Prostate gland (tissue), 2 donors: Measurements from ENCODE around the gene KASH5.

ENCODE experiments used
- POLR2A ChIP-seq: fragments of 450-650 bp; IDR thresholded peaks from one replicate; pipeline ENCODE4 v1.6.1; 2016; ENCODE audit warnings: antibody characterized with exemption, mild to moderate bottlenecking
- TF ChIP-seq, protein P1 (sequence below), 4 experiments: fragments of 200-600 bp in 2 of 4; fragments of 450-650 bp in 2 of 4; sonication (generic) in 2 of 4; IDR thresholded peaks; 1 replicate in 3 of 4; 2 replicates in 1 of 4; pipeline ENCODE4 v1.5.1; 2016 to 2019; ENCODE audit warnings: antibody characterized with exemption in 4 of 4, mild to moderate bottlenecking in 2 of 4, moderate library complexity in 2 of 4

- TF ChIP-seq, protein P1, sequence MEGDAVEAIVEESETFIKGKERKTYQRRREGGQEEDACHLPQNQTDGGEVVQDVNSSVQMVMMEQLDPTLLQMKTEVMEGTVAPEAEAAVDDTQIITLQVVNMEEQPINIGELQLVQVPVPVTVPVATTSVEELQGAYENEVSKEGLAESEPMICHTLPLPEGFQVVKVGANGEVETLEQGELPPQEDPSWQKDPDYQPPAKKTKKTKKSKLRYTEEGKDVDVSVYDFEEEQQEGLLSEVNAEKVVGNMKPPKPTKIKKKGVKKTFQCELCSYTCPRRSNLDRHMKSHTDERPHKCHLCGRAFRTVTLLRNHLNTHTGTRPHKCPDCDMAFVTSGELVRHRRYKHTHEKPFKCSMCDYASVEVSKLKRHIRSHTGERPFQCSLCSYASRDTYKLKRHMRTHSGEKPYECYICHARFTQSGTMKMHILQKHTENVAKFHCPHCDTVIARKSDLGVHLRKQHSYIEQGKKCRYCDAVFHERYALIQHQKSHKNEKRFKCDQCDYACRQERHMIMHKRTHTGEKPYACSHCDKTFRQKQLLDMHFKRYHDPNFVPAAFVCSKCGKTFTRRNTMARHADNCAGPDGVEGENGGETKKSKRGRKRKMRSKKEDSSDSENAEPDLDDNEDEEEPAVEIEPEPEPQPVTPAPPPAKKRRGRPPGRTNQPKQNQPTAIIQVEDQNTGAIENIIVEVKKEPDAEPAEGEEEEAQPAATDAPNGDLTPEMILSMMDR (IDR thresholded peaks at IDR 0.05), result no peak
- no peak for TF ChIP-seq POLR2A
These were observed 9.5 kb upstream of the KASH5 start for GRCh38 chr19:49378512-49378911.
